Measurements from ENCODE around the gene VCL. TPM values are rescaled to one million over a fixed set of nuclear protein-coding genes. Genes with fewer than 3 reads are reported as not detected.
A peak's percentile ranks its signal among the peaks of the same experiment; 100 is the strongest.

The VCL gene
- total and polyA plus RNA-seq, 9 of the 15 experiments (the other 6 are each of a cell fraction or from before 2014, with no cell fraction given): 29.8 to 186 (median 76.4) TPM

DNA sequence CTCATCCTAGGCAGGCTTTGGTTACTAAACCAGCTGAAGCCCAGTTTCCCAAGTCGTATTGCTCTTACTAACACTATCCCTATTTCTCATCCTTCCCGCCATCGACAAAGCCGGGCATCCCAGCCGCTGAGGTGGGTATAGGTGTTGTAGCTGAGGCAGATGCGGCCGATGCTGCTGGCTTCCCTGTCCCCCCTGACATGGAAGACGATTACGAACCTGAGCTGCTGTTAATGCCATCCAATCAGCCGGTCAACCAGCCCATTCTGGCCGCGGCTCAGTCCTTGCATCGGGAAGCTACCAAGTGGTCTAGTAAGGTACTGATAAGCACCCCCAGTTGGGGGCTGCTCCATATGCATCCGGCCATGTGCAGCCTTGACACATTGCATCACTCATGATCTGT, 113.9 kb downstream of the VCL start:
- H4K20me1 ChIP-seq (replicated peaks; ENCODE audit: control insufficient read depth, insufficient read depth, low read length): no peaks in the 10 kb centered on the region
- no peak for DNase-seq (ENCODE audit: extremely low read depth in 1 of 4, low spot score in 3 of 4)
- H3K9ac ChIP-seq (ENCODE audit: insufficient read depth in 1 of 2, low read depth in 2 of 2, low read length in 2 of 2): no peak overlapping the region
- 0 out of 3 replicates have a peak, but pooled peaks cover 3% of the 10 kb centered on the region for H3K79me2 ChIP-seq (ENCODE audit: control insufficient read depth, insufficient read depth, low read length)
- no peak overlapping the region for H3K4me2 ChIP-seq (ENCODE audit: insufficient read depth, low read length)
- no peak for ATAC-seq
- in situ Hi-C loops (cut with MboI): no loop called here
- no TSS peak for BruUV-seq (replicated peaks)
- 94% methylated on average over 14 of the region's 14 CpGs for WGBS (ENCODE audit: insufficient coverage, low coverage, missing lambda C conversion rate)
- CTCF ChIA-PET (ENCODE audit: low intra/inter-chr PET ratio): no interaction called here
- no peak for FAIRE-seq
- H2AFZ ChIP-seq (ENCODE audit: low read depth, low read length): no peak overlapping the region
- H3K4me1 ChIP-seq (replicated peaks in 1 of 2; ENCODE audit: control insufficient read depth in 2 of 2, insufficient read depth in 2 of 2, low read length in 2 of 2): no peaks in the 10 kb centered on the region
- TF ChIP-seq ZSCAN32 (CRISPR knock-in tag; IDR thresholded peaks at IDR 0.05) (no peak), NFYB (IDR thresholded peaks at IDR 0.05; ENCODE audit: extremely low read depth, insufficient read length) (no peak), JUN (IDR thresholded peaks at IDR 0.05; ENCODE audit: borderline replicate concordance, low read depth, low read length) (no peak), JUN (CRISPR knock-in tag; IDR thresholded peaks at IDR 0.05; ENCODE audit: borderline replicate concordance) (no peak), HDAC1 (IDR thresholded peaks at IDR 0.05) (no peak), MYBL2 (IDR thresholded peaks at IDR 0.05; ENCODE audit: low read depth) (no peak), MYBL2 (CRISPR knock-in tag; IDR thresholded peaks at IDR 0.05; ENCODE audit: borderline replicate concordance) (no peak), RBM22 (IDR thresholded peaks at IDR 0.05; ENCODE audit: low read depth, low read length, poor library complexity, severe bottlenecking) (peak; percentile 31)
- TF ChIP-seq, protein P1, sequence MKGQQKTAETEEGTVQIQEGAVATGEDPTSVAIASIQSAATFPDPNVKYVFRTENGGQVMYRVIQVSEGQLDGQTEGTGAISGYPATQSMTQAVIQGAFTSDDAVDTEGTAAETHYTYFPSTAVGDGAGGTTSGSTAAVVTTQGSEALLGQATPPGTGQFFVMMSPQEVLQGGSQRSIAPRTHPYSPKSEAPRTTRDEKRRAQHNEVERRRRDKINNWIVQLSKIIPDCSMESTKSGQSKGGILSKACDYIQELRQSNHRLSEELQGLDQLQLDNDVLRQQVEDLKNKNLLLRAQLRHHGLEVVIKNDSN (CRISPR knock-in tag; IDR thresholded peaks at IDR 0.05): no peak
- no peak overlapping the region for H3K27ac ChIP-seq (ENCODE audit: extremely low read depth, low read depth, low read length)
- POLR2A ChIA-PET: interaction anchor here (0.6 to 4.9 kb wide), 7 partner anchors 9 to 263 kb away, joined by 3 to 18 read pairs (median 4); no protein-coding TSS in a partner anchor
- no peak overlapping the region for H3K4me3 ChIP-seq
- no peaks in the 10 kb centered on the region for H3K27me3 ChIP-seq (ENCODE audit: control insufficient read depth in 2 of 2, insufficient read depth in 2 of 2, low read length in 2 of 2)
- H3K9me3 ChIP-seq (replicated peaks; ENCODE audit: control insufficient read depth, insufficient read depth, low read depth, low read length): no peaks in the 10 kb centered on the region
- H3K9me1 ChIP-seq (ENCODE audit: control insufficient read depth, insufficient read depth, low read length): no peaks in the 10 kb centered on the region
- intact Hi-C loops (cut with micrococcal nuclease): no loop called here
- H3K36me3 ChIP-seq (ENCODE audit: control insufficient read depth, insufficient read depth, low read length): peaks cover 96% of the 10 kb centered on the region

All from K562 (cell line).